ENCODE measurements around the gene TMEM259.

TMEM259 gene

DNA sequence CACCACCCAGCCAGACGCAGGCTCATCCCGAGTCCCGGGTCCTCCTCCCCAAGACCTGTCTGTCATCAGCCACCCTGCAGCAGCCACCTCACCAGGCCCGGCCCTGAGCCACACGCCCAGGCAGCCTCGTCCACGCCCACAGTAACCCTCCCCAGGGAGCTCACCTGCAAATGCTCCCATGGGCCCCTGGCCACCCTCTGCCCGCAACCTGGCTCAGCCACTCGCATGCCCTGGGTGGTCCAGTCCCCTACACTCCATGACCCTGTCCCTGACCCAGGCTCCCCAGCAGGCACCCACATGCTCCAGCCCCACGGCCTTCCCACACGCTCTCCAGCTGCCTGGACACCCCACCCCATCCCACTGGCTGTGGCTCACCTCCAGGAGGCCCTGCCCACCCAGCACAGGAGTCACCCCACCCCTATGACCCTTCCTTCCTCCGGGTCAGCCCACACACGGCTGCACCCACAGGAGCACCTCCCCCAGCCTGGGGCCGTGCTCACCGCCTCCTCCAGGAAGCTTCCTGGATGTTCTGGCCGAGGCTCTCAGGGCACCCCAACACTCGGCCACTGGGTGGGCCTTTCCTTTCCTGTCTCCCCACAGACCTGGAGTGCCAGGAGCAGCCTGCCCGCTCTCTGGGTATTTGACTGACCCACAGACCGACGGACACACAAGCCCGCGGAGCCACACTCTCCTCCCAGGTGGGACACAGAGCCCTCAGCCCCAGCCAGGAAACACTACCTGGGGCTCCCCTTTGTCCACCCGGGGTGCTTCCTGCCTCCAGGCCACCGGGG, 3.6 kb downstream of the TMEM259 start:
- no peak for DNase-seq (ENCODE audit: low read depth, low spot score)

DNA sequence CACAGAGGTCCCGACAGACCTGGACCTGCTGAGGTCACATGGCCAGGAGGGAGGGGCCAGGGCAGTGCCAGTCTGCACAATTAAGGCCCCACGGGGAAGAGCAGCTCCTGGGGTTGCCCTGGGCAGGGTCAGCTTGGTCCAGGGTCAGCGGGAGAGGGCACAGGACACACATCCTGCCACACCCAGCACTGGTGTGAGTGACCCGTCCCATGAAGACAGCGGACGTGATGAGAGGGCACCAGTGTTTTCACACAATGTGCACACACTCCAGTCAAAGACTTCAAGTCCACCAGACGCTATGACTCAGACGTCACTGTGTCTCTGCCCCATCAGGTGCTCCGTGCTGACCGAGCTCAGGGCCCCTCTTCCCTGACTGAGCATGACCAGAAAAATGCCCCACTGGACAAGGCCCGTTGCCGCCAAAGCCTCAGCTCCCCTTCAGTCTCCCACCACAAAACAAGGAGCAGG, 4.2 kb downstream of the TMEM259 start:
- no peak for DNase-seq (ENCODE audit: low read depth, low spot score)

DNA sequence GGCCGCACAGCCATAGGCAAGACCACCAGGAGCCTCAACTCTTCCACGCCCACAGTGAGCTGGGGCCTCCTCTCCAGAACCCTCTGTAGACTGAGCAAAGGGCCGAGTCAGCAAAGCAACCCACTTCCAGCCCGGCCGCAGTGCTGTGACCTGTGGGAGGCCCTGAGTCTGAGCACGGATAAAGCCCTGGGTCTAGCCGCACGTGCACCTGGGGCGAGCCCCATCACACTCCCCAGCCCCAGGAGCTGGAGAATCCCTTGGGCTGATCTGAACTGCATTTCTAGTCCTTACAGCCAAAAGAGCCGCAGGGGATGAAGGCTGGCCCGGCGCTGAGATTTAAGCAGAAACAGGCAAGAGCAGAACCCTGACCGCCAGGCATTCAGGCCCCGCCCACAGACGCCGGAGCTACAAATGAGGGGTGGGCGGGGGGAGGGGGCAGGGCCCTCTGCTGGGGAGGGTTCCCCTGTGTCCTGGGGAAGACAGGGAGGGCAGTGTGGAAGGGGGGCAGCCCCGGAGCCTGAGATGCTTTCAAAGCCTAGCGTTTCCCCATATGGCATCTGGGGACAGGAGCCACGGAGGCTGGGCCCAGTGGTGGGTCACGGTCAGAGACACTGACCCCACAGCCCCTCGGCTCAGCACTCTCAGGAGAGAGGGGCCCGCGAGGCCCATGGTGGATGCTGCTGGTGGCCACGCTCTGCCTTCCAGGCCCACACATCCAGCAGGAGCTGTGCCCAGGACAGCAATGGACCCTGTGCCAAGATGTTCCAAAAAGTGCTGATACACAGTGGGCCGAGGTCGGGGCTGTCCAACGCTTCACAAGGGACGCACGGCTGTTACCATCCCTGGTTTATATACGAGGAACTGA, 4.9 kb downstream of the TMEM259 start:
- DNase-seq (ENCODE audit: low read depth, low spot score): peak; percentile 81

DNA sequence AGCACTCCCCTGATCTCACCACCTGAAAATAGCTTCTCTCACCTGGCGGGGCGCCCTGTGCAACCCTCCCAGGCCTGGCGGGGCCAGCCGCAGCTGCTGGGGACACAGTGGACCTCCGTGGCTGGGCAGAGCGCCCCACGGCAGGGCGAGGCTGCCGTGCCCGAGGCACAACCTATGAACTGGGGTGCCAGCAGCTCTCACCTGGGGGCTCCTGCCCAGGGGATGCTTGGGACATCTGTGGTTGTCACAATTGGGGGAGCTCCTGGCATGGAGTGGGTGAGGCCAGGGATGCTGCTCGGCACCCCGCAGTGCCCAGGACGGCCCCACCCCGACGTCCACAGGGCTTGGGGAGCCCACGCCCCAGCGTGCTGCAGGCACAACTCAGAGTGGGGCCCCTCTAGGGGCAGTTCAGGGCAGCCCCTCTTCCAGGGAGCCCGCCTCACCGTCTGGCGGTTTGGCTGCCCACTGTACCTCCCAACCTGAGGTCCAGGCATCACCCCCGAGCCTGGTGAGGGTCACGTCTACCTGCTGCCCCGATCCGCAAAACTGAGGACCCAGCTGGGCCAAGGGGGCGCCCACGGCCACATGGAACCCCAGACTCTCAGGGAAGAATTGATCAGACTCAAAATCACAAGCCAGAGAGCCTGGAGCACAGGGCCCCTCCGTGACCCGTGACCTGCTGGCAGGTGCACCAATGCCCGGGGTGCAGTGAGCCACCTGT, 5.7 kb downstream of the TMEM259 start:
- DNase-seq (ENCODE audit: low read depth, low spot score): no peak

- no peak for DNase-seq (ENCODE audit: low read depth, low spot score)
Observed at GRCh38 chr19:1014161-1015060, 6.5 kb downstream of the TMEM259 start.

DNA sequence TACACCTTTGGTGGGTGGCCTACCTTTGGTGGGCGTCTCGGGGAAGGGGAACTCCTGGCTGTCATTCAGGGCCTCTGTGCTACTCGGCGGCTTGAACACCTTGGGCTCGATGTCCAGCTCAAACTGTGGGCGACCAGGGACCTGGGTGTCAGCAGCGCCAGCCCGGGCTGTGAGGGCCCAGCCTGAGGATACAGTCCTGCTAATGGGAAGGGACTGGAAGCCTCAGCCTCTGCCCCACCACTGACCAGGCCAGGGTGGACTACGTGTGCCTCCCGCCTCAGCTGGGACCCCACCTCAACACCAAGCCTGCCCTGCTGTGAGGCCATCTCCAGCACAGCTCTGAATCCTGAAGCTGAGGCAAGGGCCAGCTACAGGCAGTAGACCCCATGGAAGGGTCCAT, 7.7 kb downstream of the TMEM259 start:
- no peak for DNase-seq (ENCODE audit: low read depth, low spot score)

DNA sequence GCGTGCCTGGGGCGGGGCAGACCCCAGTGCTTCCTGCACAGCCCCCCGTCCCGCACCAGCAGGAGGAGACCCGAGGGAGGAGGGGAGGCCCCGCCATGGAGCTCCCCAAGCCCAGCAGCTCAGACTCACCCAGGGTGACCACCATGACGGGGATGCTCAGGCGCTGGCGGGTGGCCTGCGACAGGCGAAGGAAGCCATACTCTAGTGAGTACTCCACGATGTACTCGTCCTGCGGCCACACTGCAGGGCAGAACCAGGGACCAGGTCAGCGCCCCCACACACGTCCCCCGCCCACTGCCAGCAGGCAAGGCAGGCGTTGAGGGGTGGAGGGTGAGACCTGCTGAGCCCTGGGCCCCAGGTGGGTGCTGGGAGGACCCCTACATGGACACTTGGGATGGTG, 8.6 kb downstream of the TMEM259 start:
- no peak for DNase-seq (ENCODE audit: low read depth, low spot score)

DNA sequence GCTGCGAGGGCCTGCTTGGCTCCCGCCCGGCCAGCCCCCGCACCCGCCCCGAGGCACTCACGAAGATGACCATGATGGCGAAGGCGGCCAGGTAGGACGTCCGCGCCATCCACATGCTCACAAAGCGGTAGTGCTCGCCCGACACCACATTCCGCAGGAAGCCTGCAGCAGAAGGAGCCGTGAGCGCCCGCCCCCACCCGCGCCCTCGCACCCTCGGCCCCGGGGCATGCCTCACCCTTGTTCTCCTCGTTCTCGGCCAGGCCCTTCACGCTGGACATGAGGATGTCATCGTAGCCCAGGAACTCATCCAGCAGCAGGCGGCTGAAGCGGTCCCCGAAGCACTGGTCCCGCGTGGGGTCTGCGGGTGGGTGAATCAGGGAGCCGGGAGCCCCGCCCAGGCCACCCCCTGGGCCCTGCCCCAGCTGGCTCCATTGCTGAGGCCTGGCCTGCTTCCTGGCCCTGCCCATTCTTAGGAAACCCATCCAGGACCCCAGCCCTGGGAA, 9.0 kb downstream of the TMEM259 start:
- DNase-seq (ENCODE audit: low read depth, low spot score): no peak

DNA sequence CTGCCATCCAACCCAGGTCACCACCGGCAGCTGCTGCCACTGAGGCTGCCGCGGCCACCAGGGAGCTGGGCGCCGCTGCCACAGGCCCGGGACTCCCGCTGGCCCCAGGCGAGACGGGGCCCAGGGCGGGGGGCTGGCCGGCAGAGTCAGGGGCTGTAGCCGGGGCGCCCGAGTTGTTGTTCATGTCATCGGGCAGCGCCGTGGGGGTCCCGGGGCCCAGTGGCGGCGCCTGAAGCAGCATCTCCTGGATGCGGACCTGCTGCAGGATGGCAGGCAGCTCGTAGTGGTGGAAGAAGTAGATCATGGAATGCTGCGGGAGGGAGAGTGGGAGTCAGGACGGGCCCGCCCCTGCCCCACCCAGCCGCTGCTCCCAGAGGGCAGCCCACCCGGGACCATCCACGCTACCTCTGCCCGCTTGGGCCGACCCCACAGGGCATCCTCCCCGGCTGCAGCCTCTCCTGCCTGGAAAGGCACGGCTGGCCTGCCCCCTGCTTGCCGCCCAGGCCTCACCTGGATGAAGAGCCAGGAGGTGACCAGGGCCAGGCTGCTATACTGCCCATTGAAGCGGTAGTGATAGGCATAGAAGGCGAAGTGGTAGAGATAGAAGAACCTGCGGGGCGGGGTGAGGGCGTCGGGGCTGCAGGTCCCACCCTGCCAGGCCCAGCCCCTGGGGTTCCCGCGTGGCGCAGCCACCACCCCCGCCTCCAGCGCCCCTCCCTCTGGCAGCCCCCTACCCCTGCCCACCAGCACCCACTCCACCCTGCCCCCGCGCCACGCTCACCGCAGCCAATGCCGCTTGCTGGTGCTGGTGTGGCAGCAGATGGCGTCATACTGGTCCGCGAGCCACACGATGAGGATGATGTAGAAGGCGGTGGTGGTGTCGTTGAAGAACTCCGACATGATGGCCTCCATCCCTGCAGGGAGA, 10.1 kb downstream of the TMEM259 start:
- no peak for DNase-seq (ENCODE audit: low read depth, low spot score)

- DNase-seq (ENCODE audit: low read depth, low spot score): no peak
Observed at GRCh38 chr19:1009981-1010538, 10.9 kb downstream of the TMEM259 start.

DNA sequence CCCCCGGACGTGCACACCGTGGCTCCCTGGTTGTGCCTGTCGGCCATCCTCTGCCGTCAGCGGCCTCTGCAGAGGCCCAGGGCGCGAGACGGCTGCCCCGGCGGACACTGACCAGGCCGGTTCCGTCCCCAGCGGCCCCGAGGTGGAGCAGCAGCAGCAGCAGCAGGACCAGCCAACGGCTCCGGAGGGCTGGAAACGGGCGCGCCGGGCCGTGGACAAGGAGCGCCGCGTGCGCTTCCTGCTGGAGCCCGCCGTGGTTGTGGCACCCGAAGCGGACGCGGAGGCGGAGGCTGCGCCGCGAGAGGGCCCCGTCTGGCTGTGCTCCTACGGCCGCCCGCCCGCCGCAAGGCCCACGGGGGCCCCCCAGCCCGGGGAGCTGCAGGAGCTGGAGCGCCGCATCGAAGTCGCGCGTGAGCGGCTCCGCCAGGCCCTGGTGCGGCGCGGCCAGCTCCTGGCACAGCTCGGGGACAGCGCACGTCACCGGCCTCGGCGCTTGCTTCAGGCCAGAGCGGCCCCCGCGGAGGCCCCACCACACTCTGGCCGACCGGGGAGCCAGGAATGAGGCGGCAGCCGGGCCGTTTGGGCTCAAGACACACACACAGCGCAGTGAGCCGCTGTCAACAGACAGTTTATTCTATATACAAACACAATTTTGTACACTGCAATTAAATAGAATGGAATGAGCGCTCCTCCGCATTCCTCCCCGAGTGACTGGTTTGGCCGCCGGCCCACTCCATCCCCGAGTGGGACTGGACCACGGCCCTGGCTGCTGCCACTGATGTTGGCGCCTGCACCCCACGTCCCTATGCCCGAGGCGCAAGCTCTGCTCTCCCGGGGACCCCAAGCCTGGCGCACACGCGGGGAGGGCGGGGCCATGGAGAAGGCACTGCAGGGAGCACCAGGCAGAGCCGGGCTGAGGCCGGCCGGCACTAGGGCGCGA, 11.6 kb downstream of the TMEM259 start:
- DNase-seq (ENCODE audit: low read depth, low spot score): no peak

DNA sequence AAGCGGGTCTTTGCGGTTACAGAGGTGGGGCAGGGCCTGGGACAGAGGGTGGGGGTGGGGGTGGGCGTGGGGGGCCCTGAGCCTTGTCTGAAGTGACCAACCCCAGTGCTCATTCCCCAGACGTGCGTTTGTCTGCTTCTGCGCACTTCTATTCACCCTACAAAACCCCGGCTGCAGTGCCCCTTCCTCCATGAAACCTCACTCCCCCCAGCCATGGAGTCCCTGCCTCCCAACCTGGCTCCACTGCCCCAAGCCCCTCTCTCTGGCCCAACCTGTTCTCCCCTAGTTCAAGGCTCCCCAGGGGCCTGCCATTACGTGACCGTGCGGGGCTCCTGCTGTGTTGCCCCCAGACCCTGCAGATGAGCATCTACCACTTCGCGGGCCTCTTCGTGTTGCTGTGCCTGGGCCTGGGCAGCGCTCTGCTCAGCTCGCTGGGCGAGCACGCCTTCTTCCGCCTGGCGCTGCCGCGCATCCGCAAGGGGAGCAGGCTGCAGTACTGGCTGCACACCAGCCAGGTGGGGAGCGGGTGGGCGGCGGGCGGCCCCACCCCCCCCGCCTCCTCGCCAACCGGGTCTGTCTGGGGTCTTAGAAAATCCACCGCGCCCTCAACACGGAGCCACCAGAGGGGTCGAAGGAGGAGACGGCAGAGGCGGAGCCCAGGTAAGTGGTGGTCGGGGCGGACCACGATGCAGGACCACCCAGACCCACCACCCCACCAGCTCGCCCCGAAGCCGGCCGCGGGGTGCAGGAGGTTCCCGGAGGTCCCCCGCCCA, 12.5 kb downstream of the TMEM259 start:
- no peak for DNase-seq (ENCODE audit: low read depth, low spot score)

GRCh38 chr19:1007399-1008251, 13.3 kb downstream of the TMEM259 start:
- DNase-seq (ENCODE audit: low read depth, low spot score): no peak

GRCh38 chr19:1006711-1007398, 14.1 kb downstream of the TMEM259 start:
- DNase-seq (ENCODE audit: low read depth, low spot score): no peak

DNA sequence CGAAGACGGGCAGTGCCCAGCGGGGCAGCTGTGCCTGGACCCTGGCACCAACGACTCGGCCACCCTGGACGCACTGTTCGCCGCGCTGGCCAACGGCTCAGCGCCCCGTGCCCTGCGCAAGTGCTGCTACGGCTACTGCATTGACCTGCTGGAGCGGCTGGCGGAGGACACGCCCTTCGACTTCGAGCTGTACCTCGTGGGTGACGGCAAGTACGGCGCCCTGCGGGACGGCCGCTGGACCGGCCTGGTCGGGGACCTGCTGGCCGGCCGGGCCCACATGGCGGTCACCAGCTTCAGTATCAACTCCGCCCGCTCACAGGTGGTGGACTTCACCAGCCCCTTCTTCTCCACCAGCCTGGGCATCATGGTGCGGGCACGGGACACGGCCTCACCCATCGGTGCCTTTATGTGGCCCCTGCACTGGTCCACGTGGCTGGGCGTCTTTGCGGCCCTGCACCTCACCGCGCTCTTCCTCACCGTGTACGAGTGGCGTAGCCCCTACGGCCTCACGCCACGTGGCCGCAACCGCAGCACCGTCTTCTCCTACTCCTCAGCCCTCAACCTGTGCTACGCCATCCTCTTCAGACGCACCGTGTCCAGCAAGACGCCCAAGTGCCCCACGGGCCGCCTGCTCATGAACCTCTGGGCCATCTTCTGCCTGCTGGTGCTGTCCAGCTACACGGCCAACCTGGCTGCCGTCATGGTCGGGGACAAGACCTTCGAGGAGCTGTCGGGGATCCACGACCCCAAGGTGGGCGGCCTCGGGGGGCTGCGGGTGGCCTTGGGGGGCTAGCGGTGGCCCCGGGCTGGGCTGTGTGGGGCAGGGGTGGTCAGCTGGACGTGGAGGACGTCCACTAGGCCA, 15.9 kb downstream of the TMEM259 start:
- no peak for DNase-seq (ENCODE audit: low read depth, low spot score)

Data from ELF-1 (cell line).